ENCODE results near the gene STK11IP.
A peak's percentile ranks its signal among the peaks of the same experiment; 100 is the strongest.

Gene STK11IP

GRCh38 chr2:219581346-219581745 is 16.3 kb upstream of the STK11IP start:
- Histone ChIP-seq H3K36me3 (ENCODE audit: control insufficient read depth, insufficient read depth, low read length) (no peaks in the 10 kb centered on the region), H3K27me3 (ENCODE audit: control insufficient read depth, insufficient read depth, low read length, poor library complexity, severe bottlenecking) (no peaks in the 10 kb centered on the region), H3K9me3 (ENCODE audit: control insufficient read depth, low read length) (no peaks in the 10 kb centered on the region), H3K27ac (ENCODE audit: insufficient read depth, low read depth, low read length, poor library complexity, severe bottlenecking) (no peak overlapping the region), H3K4me3 (ENCODE audit: insufficient read depth, low read depth, low read length) (no peak overlapping the region), H3K4me1 (ENCODE audit: control insufficient read depth, insufficient read depth, low read length) (peaks cover 31% of the 10 kb centered on the region)
- WGBS, 2 experiments, result 84 to 96% methylated on average over 2 of the region's 2 CpGs

GRCh38 chr2:219591091-219591490 is 6.6 kb upstream of the STK11IP start:
- 56 to 71% methylated on average over 3 to 4 of the region's 4 CpGs for WGBS, 2 experiments
- H3K4me3 ChIP-seq (ENCODE audit: insufficient read depth, low read depth, low read length), result no peak overlapping the region
- no peaks in the 10 kb centered on the region for H3K27me3 ChIP-seq (ENCODE audit: control insufficient read depth, insufficient read depth, low read length, poor library complexity, severe bottlenecking)
- no peaks in the 10 kb centered on the region for H3K36me3 ChIP-seq (ENCODE audit: control insufficient read depth, insufficient read depth, low read length)
- no peaks in the 10 kb centered on the region for H3K4me1 ChIP-seq (ENCODE audit: control insufficient read depth, insufficient read depth, low read length)
- no peak overlapping the region for H3K27ac ChIP-seq (ENCODE audit: insufficient read depth, low read depth, low read length, poor library complexity, severe bottlenecking)
- no peaks in the 10 kb centered on the region for H3K9me3 ChIP-seq (ENCODE audit: control insufficient read depth, low read length)

- no peak overlapping the region for H3K4me3 ChIP-seq (ENCODE audit: insufficient read depth, low read depth, low read length)
- H3K4me1 ChIP-seq (ENCODE audit: control insufficient read depth, insufficient read depth, low read length), result no peaks in the 10 kb centered on the region
- WGBS, 2 experiments, result 90 to 92% methylated on average over 6 of the region's 6 CpGs
- H3K36me3 ChIP-seq (ENCODE audit: control insufficient read depth, insufficient read depth, low read length), result no peaks in the 10 kb centered on the region
- H3K27ac ChIP-seq (ENCODE audit: insufficient read depth, low read depth, low read length, poor library complexity, severe bottlenecking), result no peak overlapping the region
- no peaks in the 10 kb centered on the region for H3K27me3 ChIP-seq (ENCODE audit: control insufficient read depth, insufficient read depth, low read length, poor library complexity, severe bottlenecking)
- H3K9me3 ChIP-seq (ENCODE audit: control insufficient read depth, low read length), result no peaks in the 10 kb centered on the region
These were observed 4.9 kb upstream of the STK11IP start for GRCh38 chr2:219592736-219593135.

GRCh38 chr2:219593154-219593553 is 4.5 kb upstream of the STK11IP start:
- Histone ChIP-seq H3K27me3 (ENCODE audit: control insufficient read depth, insufficient read depth, low read length, poor library complexity, severe bottlenecking) (no peaks in the 10 kb centered on the region), H3K36me3 (ENCODE audit: control insufficient read depth, insufficient read depth, low read length) (no peaks in the 10 kb centered on the region), H3K4me3 (ENCODE audit: insufficient read depth, low read depth, low read length) (no peak overlapping the region), H3K27ac (ENCODE audit: insufficient read depth, low read depth, low read length, poor library complexity, severe bottlenecking) (no peak overlapping the region), H3K4me1 (ENCODE audit: control insufficient read depth, insufficient read depth, low read length) (no peaks in the 10 kb centered on the region), H3K9me3 (ENCODE audit: control insufficient read depth, low read length) (no peaks in the 10 kb centered on the region)
- 92 to 96% methylated on average over 2 of the region's 2 CpGs for WGBS, 2 experiments

GRCh38 chr2:219595256-219595655 is 2.4 kb upstream of the STK11IP start:
- Histone ChIP-seq H3K27ac (ENCODE audit: insufficient read depth, low read depth, low read length, poor library complexity, severe bottlenecking) (no peak overlapping the region), H3K4me3 (ENCODE audit: insufficient read depth, low read depth, low read length) (no peak overlapping the region), H3K4me1 (ENCODE audit: control insufficient read depth, insufficient read depth, low read length) (no peaks in the 10 kb centered on the region), H3K27me3 (ENCODE audit: control insufficient read depth, insufficient read depth, low read length, poor library complexity, severe bottlenecking) (no peaks in the 10 kb centered on the region), H3K36me3 (ENCODE audit: control insufficient read depth, insufficient read depth, low read length) (no peaks in the 10 kb centered on the region), H3K9me3 (ENCODE audit: control insufficient read depth, low read length) (no peaks in the 10 kb centered on the region)
- WGBS, 2 experiments, result 64 to 71% methylated on average over 2 to 3 of the region's 3 CpGs

GRCh38 chr2:219596954-219597551 is 604 bp upstream of the STK11IP start:
- WGBS, 2 experiments, result 12 to 13% methylated on average over 19 of the region's 19 CpGs
- H3K27me3 ChIP-seq (ENCODE audit: control insufficient read depth, insufficient read depth, low read length, poor library complexity, severe bottlenecking), result no peaks in the 10 kb centered on the region
- no peaks in the 10 kb centered on the region for H3K9me3 ChIP-seq (ENCODE audit: control insufficient read depth, low read length)
- peak overlapping the region; percentile 93 for H3K27ac ChIP-seq (ENCODE audit: insufficient read depth, low read depth, low read length, poor library complexity, severe bottlenecking)
- no peaks in the 10 kb centered on the region for H3K4me1 ChIP-seq (ENCODE audit: control insufficient read depth, insufficient read depth, low read length)
- no peaks in the 10 kb centered on the region for H3K36me3 ChIP-seq (ENCODE audit: control insufficient read depth, insufficient read depth, low read length)
- H3K4me3 ChIP-seq (ENCODE audit: insufficient read depth, low read depth, low read length), result peak overlapping the region; percentile 86

GRCh38 chr2:219598308-219599078 is 836 bp downstream of the STK11IP start:
- no peaks in the 10 kb centered on the region for H3K36me3 ChIP-seq (ENCODE audit: control insufficient read depth, insufficient read depth, low read length)
- no peaks in the 10 kb centered on the region for H3K9me3 ChIP-seq (ENCODE audit: control insufficient read depth, low read length)
- peak overlapping the region; percentile 86 for H3K4me3 ChIP-seq (ENCODE audit: insufficient read depth, low read depth, low read length)
- H3K4me1 ChIP-seq (ENCODE audit: control insufficient read depth, insufficient read depth, low read length), result no peaks in the 10 kb centered on the region
- H3K27ac ChIP-seq (ENCODE audit: insufficient read depth, low read depth, low read length, poor library complexity, severe bottlenecking), result no peak overlapping the region
- no peaks in the 10 kb centered on the region for H3K27me3 ChIP-seq (ENCODE audit: control insufficient read depth, insufficient read depth, low read length, poor library complexity, severe bottlenecking)
- WGBS, 2 experiments, result 35 to 42% methylated on average over 9 of the region's 9 CpGs

- no peaks in the 10 kb centered on the region for H3K36me3 ChIP-seq (ENCODE audit: control insufficient read depth, insufficient read depth, low read length)
- H3K27ac ChIP-seq (ENCODE audit: insufficient read depth, low read depth, low read length, poor library complexity, severe bottlenecking), result no peak overlapping the region
- 95 to 96% methylated on average over 5 of the region's 5 CpGs for WGBS, 2 experiments
- H3K4me3 ChIP-seq (ENCODE audit: insufficient read depth, low read depth, low read length), result no peak overlapping the region
- H3K9me3 ChIP-seq (ENCODE audit: control insufficient read depth, low read length), result no peaks in the 10 kb centered on the region
- no peaks in the 10 kb centered on the region for H3K27me3 ChIP-seq (ENCODE audit: control insufficient read depth, insufficient read depth, low read length, poor library complexity, severe bottlenecking)
- no peaks in the 10 kb centered on the region for H3K4me1 ChIP-seq (ENCODE audit: control insufficient read depth, insufficient read depth, low read length)
These were observed 6.1 kb downstream of the STK11IP start for GRCh38 chr2:219603771-219604170.

GRCh38 chr2:219605607-219605954 is 7.9 kb downstream of the STK11IP start:
- no peaks in the 10 kb centered on the region for H3K36me3 ChIP-seq (ENCODE audit: control insufficient read depth, insufficient read depth, low read length)

GRCh38 chr2:219607931-219608330 is 10.3 kb downstream of the STK11IP start:
- no peaks in the 10 kb centered on the region for H3K4me1 ChIP-seq (ENCODE audit: control insufficient read depth, insufficient read depth, low read length)
- H3K4me3 ChIP-seq (ENCODE audit: insufficient read depth, low read depth, low read length), result no peak overlapping the region
- H3K27me3 ChIP-seq (ENCODE audit: control insufficient read depth, insufficient read depth, low read length, poor library complexity, severe bottlenecking), result no peaks in the 10 kb centered on the region
- H3K36me3 ChIP-seq (ENCODE audit: control insufficient read depth, insufficient read depth, low read length), result no peaks in the 10 kb centered on the region
- H3K9me3 ChIP-seq (ENCODE audit: control insufficient read depth, low read length), result no peaks in the 10 kb centered on the region
- H3K27ac ChIP-seq (ENCODE audit: insufficient read depth, low read depth, low read length, poor library complexity, severe bottlenecking), result no peak overlapping the region
- 93 to 98% methylated on average over 15 of the region's 15 CpGs for WGBS, 2 experiments

More at GRCh38 chr2:219605607-219605954, 7.9 kb downstream of the STK11IP start:
- WGBS, 2 experiments, result 92 to 94% methylated on average over 6 of the region's 6 CpGs
- H3K27me3 ChIP-seq (ENCODE audit: control insufficient read depth, insufficient read depth, low read length, poor library complexity, severe bottlenecking), result no peaks in the 10 kb centered on the region
- H3K27ac ChIP-seq (ENCODE audit: insufficient read depth, low read depth, low read length, poor library complexity, severe bottlenecking), result no peak overlapping the region
- no peaks in the 10 kb centered on the region for H3K4me1 ChIP-seq (ENCODE audit: control insufficient read depth, insufficient read depth, low read length)
- H3K9me3 ChIP-seq (ENCODE audit: control insufficient read depth, low read length), result no peaks in the 10 kb centered on the region
- no peak overlapping the region for H3K4me3 ChIP-seq (ENCODE audit: insufficient read depth, low read depth, low read length)
